GM12878 (cell line): ENCODE measurements around the gene ENOX1. TPM values are rescaled to one million over a fixed set of nuclear protein-coding genes. Genes with fewer than 3 reads are reported as not detected.

Experiments used
- ATAC-seq: fragments of 200-7000 bp; cut with Tn5 transposase; 3 replicates; pipeline ENCODE4 v1.9.1; 2020; ENCODE audit warnings: mild to moderate bottlenecking, moderate library complexity
- BruUV-seq: library from RNA; stranded (reverse); fragments of 400-500 nt; replicated peaks from 2 replicates; lab custom pipeline; 2021; lab: Mats Ljungman, UMichigan
- CTCF ChIA-PET: fragments of 300-600 bp; sonication (Branson Sonifier 250); formaldehyde crosslinking; extraction: SDS; loops from one replicate; lab custom pipeline; 2021; ENCODE audit warnings: inconsistent platforms; lab: Yijun Ruan, JAX
- POLR2A ChIA-PET: fragments of 350-600 bp; formaldehyde crosslinking; extraction: SDS; loops from one replicate; lab custom pipeline; 2021; ENCODE audit warnings: inconsistent platforms; lab: Charles Lee
- RAD21 ChIA-PET: fragments of 300-600 bp; sonication (Branson Sonifier 250); formaldehyde crosslinking; loops from one replicate; lab custom pipeline; 2023; ENCODE audit warnings: antibody characterized with exemption; ENCODE audit not compliant: unreplicated experiment; lab: Charles Lee
- SMC1A ChIA-PET: fragments of 300-600 bp; sonication (Branson Sonifier 250); formaldehyde crosslinking; loops from one replicate; lab custom pipeline; 2023; ENCODE audit not compliant: unreplicated experiment, uncharacterized antibody; lab: Charles Lee
- DNase-seq: peaks from one replicate; pipeline ENCODE4 v3.0.0-alpha.2; 2011; ENCODE audit warnings: low read depth, low spot score
- FAIRE-seq: peaks from 3 replicates; lab custom pipeline; 2011; peaks lifted over from hg19 to GRCh38; lab: Jason Lieb, UNC
- H2AFZ ChIP-seq: 2 replicates; pipeline ENCODE4 v1.6.0; 2011; ENCODE audit warnings: low read depth, low read length, control low read depth; ENCODE audit not compliant: control insufficient read depth
- H3K27ac ChIP-seq: 2 replicates; pipeline ENCODE4 v1.5.1; 2011; ENCODE audit warnings: control low read depth; ENCODE audit not compliant: control insufficient read depth, insufficient read depth
- H3K27me3 ChIP-seq, 2 experiments: replicated peaks in 1 of 2; 2 replicates each; pipeline versions ENCODE4 v1.6.0 to v1.6.1; 2011; ENCODE audit warnings: low read length in 1 of 2; ENCODE audit not compliant: control insufficient read depth in 2 of 2, insufficient read depth in 2 of 2
- H3K36me3 ChIP-seq, 2 experiments: 2 replicates each; pipeline ENCODE4 v1.5.1; 2011; ENCODE audit warnings: low read length in 1 of 2; ENCODE audit not compliant: control insufficient read depth in 2 of 2, insufficient read depth in 2 of 2
- H3K4me1 ChIP-seq: 2 replicates; pipeline ENCODE4 v1.6.1; 2011; ENCODE audit warnings: mild to moderate bottlenecking, low read length, moderate library complexity, mixed read lengths; ENCODE audit not compliant: control insufficient read depth, insufficient read depth
- H3K4me2 ChIP-seq: 2 replicates; pipeline ENCODE4 v1.6.0; 2011; ENCODE audit warnings: control low read depth; ENCODE audit not compliant: control insufficient read depth, insufficient read depth
- H3K4me3 ChIP-seq: fragments of 200-600 bp; sonication (generic); 2 replicates; pipeline ENCODE4 v1.5.1; 2016
- H3K79me2 ChIP-seq: 2 replicates; pipeline ENCODE4 v1.6.0; 2011; ENCODE audit warnings: low read length; ENCODE audit not compliant: control insufficient read depth, insufficient read depth
- H3K9ac ChIP-seq: 2 replicates; pipeline ENCODE4 v1.8.0; 2011; ENCODE audit warnings: low read length, control low read depth, mixed read lengths; ENCODE audit not compliant: control insufficient read depth, insufficient read depth
- H3K9me3 ChIP-seq: replicated peaks from 3 replicates; pipeline ENCODE4 v1.5.1; 2011; ENCODE audit warnings: mild to moderate bottlenecking, low read length; ENCODE audit not compliant: control insufficient read depth, insufficient read depth
- H4K20me1 ChIP-seq: 2 replicates; pipeline ENCODE4 v1.6.0; 2011; ENCODE audit not compliant: control insufficient read depth, insufficient read depth
- GABPA ChIP-seq: IDR thresholded peaks from 2 replicates; pipeline ENCODE4 v1.6.1; 2014; ENCODE audit warnings: antibody characterized with exemption, low read depth, mild to moderate bottlenecking, inconsistent platforms
- MEF2A ChIP-seq: IDR thresholded peaks from 2 replicates; pipeline ENCODE4 v1.6.1; 2011; ENCODE audit warnings: low read depth, mild to moderate bottlenecking, low read length, moderate library complexity; ENCODE audit not compliant: insufficient read depth
- SP1 ChIP-seq: IDR thresholded peaks from one replicate; pipeline ENCODE4 v1.6.1; 2011; ENCODE audit warnings: low read depth, low read length
- ZZZ3 ChIP-seq: IDR thresholded peaks from 2 replicates; pipeline ENCODE4 v1.6.1; 2011; ENCODE audit warnings: low read depth; ENCODE audit not compliant: control insufficient read depth, insufficient read length
- WGBS: methylation state at CpG from one replicate; pipeline ENCODE4 v1.1.6; 2016; ENCODE audit warnings: low lambda C conversion rate; ENCODE audit not compliant: insufficient replicate concordance, insufficient coverage; ENCODE audit errors: missing lambda C conversion rate; 5-methylcytosine and 5-hydroxymethylcytosine counted together
- in situ Hi-C: fragments of 300-500 bp; cut with MboI; formaldehyde crosslinking; loops from 9 replicates; pipeline ENCODE4 v1.14.3; 2018; ENCODE audit warnings: mixed read lengths
- intact Hi-C: fragments of 100-400 bp; cut with micrococcal nuclease; formaldehyde crosslinking; loops from one replicate; pipeline ENCODE4 v1.14.2; 2022; ENCODE audit not compliant: unreplicated experiment
- polyA plus RNA-seq, 11 experiments: library from polyadenylated mRNA; depleted of rRNA in 4 of 11; unstranded in 6 of 11; stranded (reverse) in 5 of 11; fragments of >200 nt; fragmentation: Nextera tagmentation in 4 of 11; fragmentation: Illumina TruSeq in 1 of 11; extraction: Ambion mirVana in 4 of 11; extraction: Trizol in 1 of 11; gene quantifications; 1 replicate in 1 of 11; 2 replicates in 10 of 11; pipeline versions ENCODE4 v1.2.1 to v1.2.3, GENCODE V29; 2011 to 2016; ENCODE audit warnings: inconsistent platforms in 2 of 11, missing spikeins in 2 of 11, low read depth in 1 of 11
- total RNA-seq, 4 experiments: library from RNA; depleted of rRNA in 3 of 4; stranded (reverse); fragments of >200 nt in 3 of 4; fragmentation: Illumina TruSeq in 1 of 4; extraction: Trizol in 1 of 4; gene quantifications; 2 replicates each; pipeline versions ENCODE4 v1.2.1 to v1.2.3, GENCODE V29; 2013 to 2021

ENOX1 gene
- total and polyA plus RNA-seq, 10 of the 15 experiments (the other 5 are each of a cell fraction or from before 2014, with no cell fraction given), result 0.11 to 0.26 (median 0.15) TPM

DNA sequence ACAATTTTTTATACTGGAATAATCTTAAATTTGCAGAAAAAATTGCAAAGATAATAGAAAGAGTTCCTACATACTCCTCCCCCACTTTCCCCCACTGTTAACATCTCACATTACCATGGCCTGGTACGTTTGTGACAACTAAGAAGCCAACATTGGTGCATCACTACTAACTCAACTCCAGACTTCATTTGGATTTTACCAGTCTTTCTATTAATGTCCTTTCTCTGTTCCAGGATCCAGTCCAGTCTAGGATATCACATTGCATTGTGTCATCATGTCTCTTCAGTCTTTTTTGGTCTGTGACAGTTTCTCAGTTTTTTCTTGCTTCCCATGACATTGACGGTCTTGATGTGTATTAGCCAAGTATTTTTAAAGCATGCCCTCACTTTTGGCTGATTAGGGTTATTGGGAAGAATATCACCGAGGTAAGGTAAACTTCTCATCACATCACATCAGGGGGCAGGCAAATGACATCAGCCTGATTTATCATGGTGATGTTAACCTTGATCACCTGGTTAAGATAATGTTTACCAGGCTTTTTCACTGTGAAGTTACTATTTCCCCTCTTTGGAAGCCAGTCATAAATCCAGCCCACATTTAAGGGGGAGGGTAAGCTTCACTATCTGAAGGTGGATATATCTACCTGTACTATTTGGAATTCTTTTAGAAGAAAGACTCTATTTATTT is 322.1 kb downstream of the ENOX1 start (continued):
- TF ChIP-seq SP1, result no peak

DNA sequence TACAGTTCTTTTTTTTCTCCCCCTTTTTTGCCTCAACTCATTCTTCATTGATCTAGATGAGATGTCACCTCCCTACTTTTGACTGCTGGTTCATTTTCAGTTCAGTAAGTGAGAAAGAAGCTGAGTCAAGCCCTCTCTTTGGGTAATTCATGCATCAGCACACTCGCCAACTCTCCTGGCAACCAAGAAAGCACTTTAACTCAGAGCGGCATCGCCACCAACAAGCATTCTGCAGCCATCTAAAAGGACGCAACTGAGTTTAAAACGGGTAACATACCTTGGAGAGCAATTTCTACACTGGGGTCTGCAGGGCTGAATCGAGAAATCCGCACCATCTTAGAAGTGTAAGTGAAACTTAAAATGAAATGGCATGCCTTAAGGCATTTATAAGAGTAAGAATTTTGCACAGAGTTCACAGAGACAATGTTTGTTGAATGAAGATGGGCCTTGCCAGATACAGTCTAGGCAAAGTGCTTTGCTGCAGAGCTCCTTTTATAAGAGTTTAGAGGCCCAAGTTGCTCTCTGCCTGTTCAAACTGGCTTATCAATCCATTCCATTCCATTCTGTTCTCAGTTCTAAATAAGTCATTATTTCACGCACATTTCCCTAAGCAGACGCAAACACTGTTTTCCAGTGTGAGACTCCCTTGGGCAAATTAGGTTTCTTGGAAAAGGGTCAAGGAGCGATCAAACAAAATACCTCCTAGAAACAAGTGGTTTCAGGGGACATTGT is 338.0 kb downstream of the ENOX1 start:
- no TSS peak for BruUV-seq
- FAIRE-seq (no peak), ATAC-seq (no peak), DNase-seq (no peak)
- Histone ChIP-seq H3K27me3 (no peaks in the 10 kb centered on the region; a peak in 1 of 4 replicates), H3K27ac (no peak overlapping the region), H4K20me1 (no peaks in the 10 kb centered on the region), H3K79me2 (no peaks in the 10 kb centered on the region), H3K9me3 (no peaks in the 10 kb centered on the region), H3K9ac (no peak overlapping the region), H3K36me3 (no peaks in the 10 kb centered on the region), H3K4me3 (no peak overlapping the region), H2AFZ (no peak overlapping the region), H3K4me2 (no peak overlapping the region), H3K4me1 (no peaks in the 10 kb centered on the region)
- intact Hi-C loops (no loop called here), in situ Hi-C loops (no loop called here)
- no peak for TF ChIP-seq ZZZ3
- no peak for TF ChIP-seq MEF2A
- TF ChIP-seq GABPA, result no peak
- WGBS, result 57% methylated on average over 10 of the region's 10 CpGs
- SMC1A ChIA-PET, result interaction anchor here (0.7 to 1.0 kb wide), 2 partner anchors 14 to 21 kb away, joined by 3 read pairs; no protein-coding TSS in a partner anchor
- RAD21 ChIA-PET, result no interaction called here
- CTCF ChIA-PET, result interaction anchor here (0.7 kb wide), 1 partner anchor 9 kb away, joined by 4 read pairs; no protein-coding TSS in a partner anchor
- POLR2A ChIA-PET, result no interaction called here
